Psoas muscle (tissue), 8 donors: Measurements from ENCODE around the gene SH3RF3. TPM values are rescaled to one million over a fixed set of nuclear protein-coding genes. Genes with fewer than 3 reads are reported as not detected.

ENCODE experiments used
- ATAC-seq, 4 donors: fragments of 200-7000 bp; cut with Tn5 transposase; one replicate each; pipeline ENCODE4 v1.9.1; 2020; ENCODE audit warnings: moderate library complexity in 3 of 4, mild to moderate bottlenecking in 2 of 4
- DNase-seq, 2 donors: peaks; one replicate each; pipeline ENCODE4 v3.0.0-alpha.2; 2020
- H3K27ac ChIP-seq: fragments of 200-600 bp; one replicate; pipeline ENCODE4 v1.8.0; 2022
- H3K27me3 ChIP-seq, 3 donors: fragments of 200-600 bp in 1 of 3; one replicate each; pipeline versions ENCODE4 v1.6.1 to v1.8.0; 2013 to 2022; ENCODE audit warnings: low read length in 2 of 3, mild to moderate bottlenecking in 2 of 3, moderate library complexity in 1 of 3; ENCODE audit not compliant: insufficient read depth in 3 of 3
- H3K36me3 ChIP-seq, 2 donors: fragments of 200-600 bp in 1 of 2; one replicate each; pipeline versions ENCODE4 v1.6.1 to v1.8.0; 2013 to 2022; ENCODE audit warnings: low read depth in 1 of 2, mild to moderate bottlenecking in 1 of 2, moderate library complexity in 1 of 2; ENCODE audit not compliant: insufficient read depth in 1 of 2
- H3K4me1 ChIP-seq: fragments of 200-600 bp; one replicate; pipeline ENCODE4 v1.8.0; 2022
- H3K4me3 ChIP-seq: fragments of 200-600 bp; one replicate; pipeline ENCODE4 v1.8.0; 2022; ENCODE audit warnings: mild to moderate bottlenecking
- H3K9me3 ChIP-seq: fragments of 200-600 bp; one replicate; pipeline ENCODE4 v1.8.0; 2022
- CTCF ChIP-seq: fragments of 200-600 bp; IDR thresholded peaks from one replicate; pipeline ENCODE4 v1.8.0; 2022; ENCODE audit warnings: antibody characterized with exemption
- WGBS, 3 donors: extraction: QIAGEN DNeasy Blood & Tissue Kit; methylation state at CpG; one replicate each; pipeline versions ENCODE4 v1.1.6 to v1.1.7; 2013; 5-methylcytosine and 5-hydroxymethylcytosine counted together
- intact Hi-C, 2 donors: fragments of 100-400 bp; cut with DNase I; formaldehyde crosslinking; loops; one replicate each; pipeline versions ENCODE4 v1.11.0 to v1.14.2; 2022
- polyA plus RNA-seq, 3 donors: library from polyadenylated mRNA; stranded (reverse); fragments of 200-250 nt; gene quantifications; one replicate each; pipeline ENCODE4 v1.2.3, GENCODE V29; 2013
- total RNA-seq, 4 donors: library from RNA; stranded (reverse); fragmentation: NEBNext Ultra II Directional in 2 of 4; extraction: Animal tissue kit (Norgen Biotek cat#: 25700) in 2 of 4; gene quantifications; one replicate each; pipeline versions ENCODE4 v1.2.1 to v1.2.4, GENCODE V29; 2021 to 2023
- donor health status: healthy with polysubstance abuse.
- donor health status: DM: no; HTN: no; CAD: no; lungs with moderate emphysema.
- donor health status: Bipolar disorder and iron deficiency.
- donor health status: healthy.
- donor health status: DM: yes; HTN: yes; CAD: no.
- donor health status: DM: no; HTN: no; CAD: no.
- donor health status: DM: no; HTN: no; CAD: no.
- donor health status: DM: yes; HTN: yes; CAD: no.

SH3RF3 gene
- total and polyA plus RNA-seq, 7 donors, result 4.6 to 27.0 (median 9.0) TPM

GRCh38 chr2:109508556-109508955, 379.6 kb downstream of the SH3RF3 start:
- 67 to 75% (median 72%) methylated on average over 8 of the region's 8 CpGs for WGBS, 3 donors
- peaks cover 9% of the 10 kb centered on the region for H3K4me1 ChIP-seq
- no peak for TF ChIP-seq CTCF
- DNase-seq (no peak), ATAC-seq (no peak)
- no peaks in the 10 kb centered on the region for H3K9me3 ChIP-seq
- intact Hi-C loops, result loop anchor here (2.0 to 5.0 kb wide), 2 partner anchors 228 to 381 kb away; partner anchors contain the start of gene SH3RF3 (in 1 of the 2)
- no peak overlapping the region for H3K4me3 ChIP-seq
- no peaks in the 10 kb centered on the region for H3K36me3 ChIP-seq
- no peaks in the 10 kb centered on the region for H3K27me3 ChIP-seq
- no peak overlapping the region for H3K27ac ChIP-seq

- H3K27me3 ChIP-seq, result no peaks in the 10 kb centered on the region
- H3K27ac ChIP-seq, result peak overlapping the region; percentile 16
- DNase-seq (peak; percentile 79 to 89), ATAC-seq (peak; percentile 72 to 85 (median 78))
- H3K4me1 ChIP-seq, result peaks cover 20% of the 10 kb centered on the region
- WGBS, 3 donors, result 53 to 60% (median 59%) methylated on average over 19 of the region's 19 CpGs
- intact Hi-C loops, result loop anchor here in 1 of 2 donors (1.0 to 5.0 kb wide), 2 partner anchors 383 to 583 kb away; no protein-coding TSS in a partner anchor
- peak; percentile 91 for TF ChIP-seq CTCF
- no peak overlapping the region for H3K4me3 ChIP-seq
- H3K36me3 ChIP-seq, result no peaks in the 10 kb centered on the region
- no peaks in the 10 kb centered on the region for H3K9me3 ChIP-seq
These were observed 381.4 kb downstream of the SH3RF3 start for GRCh38 chr2:109510136-109511028.

GRCh38 chr2:109511168-109511567, 382.2 kb downstream of the SH3RF3 start:
- H3K27me3 ChIP-seq, result no peaks in the 10 kb centered on the region
- H3K36me3 ChIP-seq, result no peaks in the 10 kb centered on the region
- TF ChIP-seq CTCF, result no peak
- H3K27ac ChIP-seq, result peak overlapping the region; percentile 16
- peaks cover 20% of the 10 kb centered on the region for H3K4me1 ChIP-seq
- DNase-seq, result peak in 1 of 2 donors; percentile 50
- H3K4me3 ChIP-seq, result no peak overlapping the region
- ATAC-seq, result peak; percentile 53 to 88 (median 72)
- no peaks in the 10 kb centered on the region for H3K9me3 ChIP-seq
- intact Hi-C loops, result loop anchor here in 1 of 2 donors (5.0 kb wide), 1 partner anchor 584 kb away; no protein-coding TSS in a partner anchor
- WGBS, 3 donors, result 33 to 56% (median 39%) methylated on average over 3 of the region's 3 CpGs

GRCh38 chr2:109512076-109512475, 383.1 kb downstream of the SH3RF3 start:
- DNase-seq (no peak), ATAC-seq (no peak)
- Histone ChIP-seq H3K9me3 (no peaks in the 10 kb centered on the region), H3K27ac (no peak overlapping the region), H3K4me1 (peaks cover 20% of the 10 kb centered on the region), H3K4me3 (no peak overlapping the region), H3K27me3 (no peaks in the 10 kb centered on the region), H3K36me3 (no peaks in the 10 kb centered on the region)
- 81 to 95% (median 91%) methylated on average over 5 of the region's 5 CpGs for WGBS, 3 donors
- no peak for TF ChIP-seq CTCF
- intact Hi-C loops, result loop anchor here in 1 of 2 donors (5.0 kb wide), 1 partner anchor 585 kb away; no protein-coding TSS in a partner anchor
